Ishikawa (cell line): Measurements from ENCODE around the gene FAAH2.

Experiments
- CEBPB ChIP-seq: IDR thresholded peaks from 2 replicates; pipeline ENCODE4 v1.6.1; 2012
- CREB1 ChIP-seq: IDR thresholded peaks from 2 replicates; pipeline ENCODE4 v1.6.1; 2012; ENCODE audit warnings: low read depth
- EGR1 ChIP-seq: IDR thresholded peaks from 2 replicates; pipeline ENCODE4 v1.6.1; 2012
- EP300 ChIP-seq: IDR thresholded peaks from 2 replicates; pipeline ENCODE4 v1.6.1; 2012; ENCODE audit warnings: borderline replicate concordance
- FOXM1 ChIP-seq: IDR thresholded peaks from 2 replicates; pipeline ENCODE4 v1.6.1; 2012; ENCODE audit warnings: low read depth, borderline replicate concordance
- NFIC ChIP-seq: IDR thresholded peaks from 2 replicates; pipeline ENCODE4 v1.6.1; 2012
- RAD21 ChIP-seq: IDR thresholded peaks from 2 replicates; pipeline ENCODE4 v1.6.1; 2012; ENCODE audit warnings: low read depth
- REST ChIP-seq: IDR thresholded peaks from 2 replicates; pipeline ENCODE4 v1.6.1; 2012; ENCODE audit warnings: low read depth, mild to moderate bottlenecking
- TAF1 ChIP-seq: IDR thresholded peaks from 2 replicates; pipeline ENCODE4 v1.6.1; 2012; ENCODE audit warnings: low read depth, mild to moderate bottlenecking
- TCF12 ChIP-seq: IDR thresholded peaks from 2 replicates; pipeline ENCODE4 v1.6.1; 2012; ENCODE audit warnings: low read depth
- TEAD4 ChIP-seq: IDR thresholded peaks from 2 replicates; pipeline ENCODE4 v1.6.1; 2012
- USF1 ChIP-seq: IDR thresholded peaks from 2 replicates; pipeline ENCODE4 v1.6.1; 2012
- YY1 ChIP-seq: IDR thresholded peaks from 2 replicates; pipeline ENCODE4 v1.6.1; 2012; ENCODE audit warnings: low read depth
- ZBTB7A ChIP-seq: IDR thresholded peaks from 2 replicates; pipeline ENCODE4 v1.6.1; 2012; ENCODE audit warnings: low read depth
- TF ChIP-seq, protein P1 (sequence below): IDR thresholded peaks from 2 replicates; pipeline ENCODE4 v1.6.1; 2012

FAAH2 gene

GRCh38 chrX:57266275-57266674 lies 20.2 kb upstream of the FAAH2 start:
- TF ChIP-seq EGR1 (no peak), CREB1 (no peak), REST (no peak), FOXM1 (no peak), TAF1 (no peak), EP300 (no peak), ZBTB7A (no peak), TEAD4 (no peak), NFIC (no peak), USF1 (no peak), YY1 (no peak), RAD21 (no peak), CEBPB (no peak), TCF12 (no peak)
- TF ChIP-seq, protein P1, sequence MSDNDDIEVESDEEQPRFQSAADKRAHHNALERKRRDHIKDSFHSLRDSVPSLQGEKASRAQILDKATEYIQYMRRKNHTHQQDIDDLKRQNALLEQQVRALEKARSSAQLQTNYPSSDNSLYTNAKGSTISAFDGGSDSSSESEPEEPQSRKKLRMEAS = no peak

DNA sequence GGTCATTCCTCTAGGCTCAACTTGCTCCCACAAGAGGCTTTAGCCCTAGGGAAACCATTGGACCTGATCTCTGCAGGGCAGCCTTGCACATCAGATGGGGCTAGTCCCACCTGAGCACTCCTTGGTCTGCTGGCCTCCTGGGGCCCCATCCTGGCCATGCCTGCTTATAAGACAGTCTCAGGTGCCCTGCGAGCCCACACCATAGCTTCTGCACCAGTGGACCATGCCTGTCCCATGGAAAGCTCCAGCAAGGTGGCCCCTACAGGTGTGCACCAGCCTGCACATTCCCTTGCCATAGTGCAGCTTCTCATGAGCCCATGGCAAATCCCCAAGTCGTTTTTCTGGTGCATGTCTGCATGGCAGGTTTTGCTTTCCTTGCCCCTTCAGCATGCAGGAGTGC lies 19.6 kb upstream of the FAAH2 start:
- no peak for TF ChIP-seq CREB1
- no peak for TF ChIP-seq NFIC
- TF ChIP-seq TAF1 = no peak
- TF ChIP-seq TEAD4 = no peak
- TF ChIP-seq YY1 = no peak
- TF ChIP-seq USF1 = no peak
- no peak for TF ChIP-seq FOXM1
- TF ChIP-seq TCF12 = no peak
- TF ChIP-seq, protein P1 = no peak
- no peak for TF ChIP-seq CEBPB
- TF ChIP-seq EP300 = no peak
- TF ChIP-seq REST = no peak
- TF ChIP-seq EGR1 = no peak
- TF ChIP-seq RAD21 = no peak

DNA sequence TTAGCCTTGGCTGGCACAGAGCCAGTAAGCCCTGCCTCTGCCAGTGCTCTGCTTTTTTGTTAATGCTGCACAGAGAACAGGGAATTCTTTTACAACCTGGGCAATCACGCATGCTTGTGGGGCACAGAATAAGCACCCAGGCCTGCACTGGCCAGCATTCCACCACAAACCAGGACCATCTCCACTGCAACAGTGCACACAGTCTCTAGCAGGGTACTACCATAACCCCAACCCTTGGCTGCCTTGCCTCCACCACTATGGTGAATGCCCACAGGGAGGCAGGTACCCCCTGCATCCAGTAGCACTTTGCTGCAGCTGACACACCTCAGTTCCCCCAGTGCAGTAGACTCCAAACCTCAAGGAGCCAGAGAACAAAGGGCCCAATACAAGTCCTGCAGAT lies 19.2 kb upstream of the FAAH2 start:
- TF ChIP-seq EP300 (no peak), FOXM1 (no peak), TCF12 (no peak), USF1 (no peak), NFIC (no peak), TEAD4 (no peak), EGR1 (no peak), REST (no peak), RAD21 (no peak), TAF1 (no peak), ZBTB7A (no peak), CREB1 (no peak), CEBPB (no peak), YY1 (no peak)
- TF ChIP-seq, protein P1 = no peak

DNA sequence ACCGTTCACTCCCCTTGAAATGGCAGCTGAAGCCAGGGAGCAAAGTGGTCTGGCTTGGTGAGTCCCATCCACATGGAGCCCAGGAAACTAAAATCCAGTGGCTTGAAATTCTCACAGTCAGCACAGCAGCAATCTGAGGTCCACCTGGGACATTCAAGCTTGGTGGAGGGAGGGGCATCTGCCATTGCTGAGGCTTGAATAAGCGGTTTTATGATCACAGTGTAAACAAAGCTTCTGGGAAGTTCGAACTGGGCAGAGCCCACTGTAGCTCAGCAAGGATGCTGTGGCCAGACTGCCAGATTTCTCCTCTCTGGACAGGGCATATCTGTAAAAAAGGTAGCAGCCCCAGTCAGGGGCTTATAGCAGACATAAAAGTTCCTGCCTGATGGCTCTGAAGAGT lies 15.5 kb upstream of the FAAH2 start:
- TF ChIP-seq EP300 (no peak), NFIC (no peak), ZBTB7A (no peak), EGR1 (no peak), TEAD4 (no peak), YY1 (no peak), CEBPB (no peak), TCF12 (no peak), RAD21 (no peak), TAF1 (no peak), REST (no peak), FOXM1 (no peak), USF1 (no peak), CREB1 (no peak)
- TF ChIP-seq, protein P1 = no peak
